OCI-LY1 (cell line): ENCODE results near the gene TXNDC11.

Experiments
- H2AFZ ChIP-seq: fragments of 200-600 bp; sonication (generic), shearing (Covaris generic); 2 replicates; pipeline ENCODE4 v1.6.0; 2014; ENCODE audit warnings: antibody characterized with exemption, mild to moderate bottlenecking, low read length
- H3F3A ChIP-seq: fragments of 200-600 bp; sonication (generic), shearing (Covaris generic); 2 replicates; pipeline ENCODE4 v1.6.0; 2014; ENCODE audit warnings: mild to moderate bottlenecking, antibody characterized with exemption, low read length, moderate library complexity; ENCODE audit not compliant: insufficient read depth
- H3K27ac ChIP-seq: fragments of 200-600 bp; sonication (generic); 2 replicates; pipeline ENCODE4 v1.5.1; 2014; ENCODE audit warnings: low read length, mixed run types, mild to moderate bottlenecking, low read depth; ENCODE audit not compliant: poor library complexity, severe bottlenecking
- H3K27me3 ChIP-seq: fragments of 200-600 bp; sonication (generic); 2 replicates; pipeline ENCODE4 v1.6.0; 2014; ENCODE audit warnings: antibody characterized with exemption, mild to moderate bottlenecking, low read length, moderate library complexity; ENCODE audit not compliant: insufficient read depth
- H3K36me3 ChIP-seq: fragments of 200-600 bp; sonication (generic); 2 replicates; pipeline ENCODE4 v1.6.1; 2014; ENCODE audit warnings: mild to moderate bottlenecking, antibody characterized with exemption, low read length, moderate library complexity, mixed read lengths; ENCODE audit not compliant: insufficient read depth
- H3K4me1 ChIP-seq: fragments of 200-600 bp; sonication (generic); 2 replicates; pipeline ENCODE4 v1.5.1; 2014; ENCODE audit warnings: mild to moderate bottlenecking, low read length, moderate library complexity; ENCODE audit not compliant: insufficient read depth, severe bottlenecking
- H3K4me2 ChIP-seq: fragments of 200-600 bp; sonication (generic), shearing (Covaris generic); 2 replicates; pipeline ENCODE4 v1.6.1; 2014; ENCODE audit warnings: low read length
- H3K4me3 ChIP-seq: fragments of 200-600 bp; sonication (generic); 2 replicates; pipeline ENCODE4 v1.5.1; 2014; ENCODE audit warnings: low read length, low read depth, mild to moderate bottlenecking, mixed read lengths; ENCODE audit not compliant: poor library complexity, severe bottlenecking
- H3K79me2 ChIP-seq: fragments of 200-600 bp; shearing (Covaris generic); 2 replicates; pipeline ENCODE4 v1.6.1; 2016; ENCODE audit warnings: mixed run types, low read length, mixed read lengths; ENCODE audit not compliant: insufficient read depth
- H3K9ac ChIP-seq: fragments of 200-600 bp; sonication (generic), shearing (Covaris generic); 2 replicates; pipeline ENCODE4 v1.6.1; 2014; ENCODE audit warnings: mild to moderate bottlenecking, low read length, mixed read lengths
- H3K9me2 ChIP-seq: fragments of 200-600 bp; sonication (generic), shearing (Covaris generic); 2 replicates; pipeline ENCODE4 v1.6.1; 2014; ENCODE audit warnings: low read depth, mild to moderate bottlenecking, low read length, mixed read lengths
- H3K9me3 ChIP-seq: fragments of 200-600 bp; shearing (Covaris generic); 2 replicates; pipeline ENCODE4 v1.6.1; 2014; ENCODE audit warnings: low read length, mixed read lengths
- H4K20me1 ChIP-seq: fragments of 200-600 bp; sonication (generic), shearing (Covaris generic); 2 replicates; pipeline ENCODE4 v1.6.0; 2016; ENCODE audit warnings: mild to moderate bottlenecking, low read length; ENCODE audit not compliant: insufficient read depth
- CTCF ChIP-seq: fragments of 200-600 bp; sonication (generic), shearing (Covaris generic); IDR thresholded peaks from 2 replicates; pipeline ENCODE4 v1.5.1; 2017; ENCODE audit warnings: mild to moderate bottlenecking, antibody characterized with exemption, low read length, moderate library complexity, mixed read lengths
- EZH2 ChIP-seq: fragments of 200-600 bp; sonication (generic), shearing (Covaris generic); IDR thresholded peaks from 2 replicates; pipeline ENCODE4 v1.8.0; 2017; ENCODE audit warnings: borderline replicate concordance, mixed run types, mild to moderate bottlenecking, antibody characterized with exemption, low read length, moderate library complexity, mixed read lengths

Gene TXNDC11

GRCh38 chr16:11780991-11781680 is 38.5 kb upstream of the TXNDC11 start:
- Histone ChIP-seq H2AFZ (no peak overlapping the region), H3K79me2 (peaks cover 16% of the 10 kb centered on the region; the same call in 1 of the 2 replicates), H3K9ac (0 out of 2 replicates have a peak overlapping the region, but pooled peaks have one; percentile 30), H3K36me3 (peaks cover 38% of the 10 kb centered on the region), H4K20me1 (no peaks in the 10 kb centered on the region), H3K4me3 (no peak overlapping the region), H3K4me1 (peaks cover 50% of the 10 kb centered on the region), H3K27ac (peak overlapping the region; percentile 92), H3K9me3 (no peaks in the 10 kb centered on the region), H3F3A (peaks cover 14% of the 10 kb centered on the region), H3K27me3 (no peaks in the 10 kb centered on the region), H3K9me2 (no peaks in the 10 kb centered on the region), H3K4me2 (peak overlapping the region; percentile 61; the same call in 1 of the 2 replicates)
- TF ChIP-seq CTCF (no peak), EZH2 (no peak)

GRCh38 chr16:11779074-11779473 is 36.4 kb upstream of the TXNDC11 start:
- Histone ChIP-seq H3K27ac (no peak overlapping the region), H3F3A (peaks cover 14% of the 10 kb centered on the region), H3K9me2 (no peaks in the 10 kb centered on the region), H3K79me2 (peaks cover 12% of the 10 kb centered on the region; the same call in 1 of the 2 replicates), H3K27me3 (no peaks in the 10 kb centered on the region), H3K4me2 (no peak overlapping the region), H3K9me3 (no peaks in the 10 kb centered on the region), H3K9ac (no peak overlapping the region), H3K4me1 (peaks cover 36% of the 10 kb centered on the region), H2AFZ (no peak overlapping the region), H4K20me1 (no peaks in the 10 kb centered on the region), H3K36me3 (peaks cover 58% of the 10 kb centered on the region), H3K4me3 (no peak overlapping the region)
- TF ChIP-seq EZH2 (no peak), CTCF (no peak)

GRCh38 chr16:11774065-11774626 is 31.5 kb upstream of the TXNDC11 start:
- H2AFZ ChIP-seq, result no peak overlapping the region
- H3K27ac ChIP-seq, result no peak overlapping the region
- H3K9me2 ChIP-seq, result no peaks in the 10 kb centered on the region
- no peaks in the 10 kb centered on the region for H4K20me1 ChIP-seq
- no peak overlapping the region for H3K9ac ChIP-seq
- no peaks in the 10 kb centered on the region for H3K9me3 ChIP-seq
- H3F3A ChIP-seq, result no peaks in the 10 kb centered on the region; the same call in 1 of the 2 replicates
- H3K4me3 ChIP-seq, result no peak overlapping the region
- H3K79me2 ChIP-seq, result no peaks in the 10 kb centered on the region
- no peak for TF ChIP-seq EZH2
- TF ChIP-seq CTCF, result no peak
- peaks cover 17% of the 10 kb centered on the region for H3K4me1 ChIP-seq
- no peak overlapping the region for H3K4me2 ChIP-seq
- no peaks in the 10 kb centered on the region for H3K27me3 ChIP-seq
- H3K36me3 ChIP-seq, result peaks cover 86% of the 10 kb centered on the region
